ENCODE data around the gene MS4A13.
"Not testable (repeated sequence)": the region's sequence is repeated elsewhere in the genome, so short reads cannot be mapped to it uniquely, and the experiment has no call there.

Gene MS4A13

DNA sequence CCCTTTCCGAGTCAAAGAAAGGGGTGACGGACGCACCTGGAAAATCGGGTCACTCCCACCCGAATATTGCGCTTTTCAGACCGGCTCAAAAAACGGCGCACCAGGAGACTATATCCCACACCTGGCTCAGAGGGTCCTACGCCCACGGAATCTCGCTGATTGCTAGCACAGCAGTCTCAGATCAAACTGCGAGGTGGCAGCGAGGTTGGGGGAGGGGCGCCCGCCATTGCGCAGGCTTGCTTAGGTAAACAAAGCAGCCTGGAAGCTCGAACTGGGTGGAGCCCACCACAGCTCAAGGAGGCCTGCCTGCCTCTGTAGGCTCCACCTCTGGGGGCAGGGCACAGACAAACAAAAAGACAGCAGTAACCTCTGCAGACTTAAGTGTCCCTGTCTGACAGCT, 17.2 kb downstream of the MS4A13 start:
- not testable (repeated sequence) for DNase-seq

DNA sequence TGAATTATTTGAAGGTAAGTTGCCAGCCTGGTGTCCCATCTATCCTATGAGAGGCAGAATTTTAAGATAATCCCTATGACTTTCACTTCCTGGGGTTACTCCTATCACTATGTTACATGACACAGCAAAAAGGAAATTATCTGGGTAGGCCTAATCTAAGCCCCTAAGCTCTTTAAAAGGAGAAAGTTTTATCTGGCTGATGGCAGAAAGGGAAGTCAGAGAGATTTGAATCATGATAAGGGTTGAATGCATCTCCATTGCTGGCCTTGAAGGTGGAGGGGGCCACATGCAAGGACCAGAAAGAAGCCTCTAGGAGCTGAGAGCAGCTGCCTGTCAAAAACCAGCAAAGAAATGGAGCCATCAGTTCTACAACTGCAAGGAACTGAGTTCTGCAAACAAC, 23.4 kb downstream of the MS4A13 start:
- not testable (repeated sequence) for DNase-seq

DNA sequence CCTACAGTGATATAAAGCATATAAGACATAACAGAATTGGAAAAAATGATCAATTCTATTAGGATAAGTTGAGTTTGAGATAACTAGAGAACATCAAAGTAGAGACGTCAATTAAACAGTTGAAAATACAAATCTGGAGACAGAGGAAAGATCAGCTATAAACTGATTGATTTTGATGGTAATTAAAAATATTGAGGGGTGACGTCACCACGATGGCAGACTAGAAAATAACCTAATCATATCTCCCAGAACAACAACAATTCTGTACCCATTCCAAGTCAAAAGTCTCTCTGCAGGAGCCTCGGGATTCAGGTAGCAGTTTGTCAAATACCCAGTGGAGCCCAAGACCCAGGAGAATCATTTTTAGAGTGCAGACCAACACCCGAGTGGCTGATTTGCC, 28.9 kb downstream of the MS4A13 start:
- no peak for DNase-seq

DNA sequence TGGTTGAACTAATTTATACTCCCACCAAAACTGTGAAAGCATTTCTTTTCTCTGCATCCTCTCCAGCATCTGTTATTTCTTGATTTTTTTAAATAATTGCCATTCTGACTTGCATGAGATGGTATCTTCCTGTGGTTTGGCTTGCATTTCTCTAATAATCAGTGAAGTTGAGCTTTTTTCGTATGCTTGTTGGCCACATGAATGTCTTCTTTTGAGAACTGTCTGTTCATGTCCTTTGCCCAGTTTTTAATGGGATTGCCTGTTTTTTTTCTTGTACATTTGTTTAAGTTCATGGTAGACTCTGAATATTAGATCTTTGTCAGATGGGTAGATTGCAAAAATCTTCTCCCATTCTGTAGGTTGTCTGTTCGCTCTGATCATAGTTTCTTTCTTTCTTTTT, 46.1 kb downstream of the MS4A13 start:
- DNase-seq = no peak

DNA sequence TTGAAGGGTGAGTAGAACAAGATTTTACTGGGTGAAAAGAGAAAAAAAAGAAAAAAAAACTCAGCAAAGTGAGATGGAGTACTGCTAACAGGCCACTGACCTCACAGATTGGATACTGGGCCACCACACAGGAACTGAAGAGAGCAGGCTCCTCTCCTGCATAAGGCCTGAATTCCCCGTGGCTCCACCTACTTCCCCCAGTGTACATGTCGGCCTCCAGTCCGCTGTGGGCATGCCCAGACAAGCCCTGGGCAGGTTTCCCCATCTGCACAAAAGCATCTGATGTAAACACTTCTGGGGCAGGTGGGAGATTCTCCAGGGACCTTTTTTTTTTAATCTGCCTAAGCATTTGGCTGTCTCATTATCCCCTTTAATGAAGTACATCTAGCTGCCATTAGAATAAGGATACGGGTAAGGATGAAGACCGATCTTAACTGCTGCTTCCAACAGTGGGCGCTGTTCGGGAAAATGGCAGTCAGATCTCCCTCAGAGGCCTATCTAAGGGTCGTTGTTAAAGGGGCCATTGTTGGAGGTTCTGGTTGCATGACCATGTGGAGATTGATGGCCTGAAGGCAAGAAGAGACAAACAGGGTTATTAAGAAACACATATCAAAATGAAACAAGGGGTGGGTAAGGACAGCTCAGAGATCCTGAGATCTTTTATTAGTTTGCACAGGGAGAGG, 48.5 kb downstream of the MS4A13 start:
- DNase-seq = no peak

DNA sequence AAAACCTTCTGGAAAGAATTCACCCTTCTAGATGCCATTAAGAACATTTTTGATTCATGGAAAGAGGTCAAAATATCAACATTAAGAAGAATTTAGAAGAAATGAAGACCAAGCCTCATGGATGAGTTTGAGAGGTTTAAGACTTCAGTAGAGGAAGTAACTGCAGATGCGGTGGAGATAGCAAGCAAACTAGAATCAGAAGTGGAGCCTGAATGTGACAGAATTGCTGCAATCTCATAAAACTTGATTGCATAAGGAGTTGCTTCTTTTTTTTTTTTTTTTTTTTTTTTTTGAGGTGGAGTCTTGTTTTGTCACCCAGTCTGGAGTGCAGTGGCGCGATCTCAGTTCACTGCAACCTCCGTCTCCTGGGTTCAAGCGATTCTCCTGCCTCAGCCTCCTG, 51.6 kb downstream of the MS4A13 start:
- no peak for DNase-seq

DNA sequence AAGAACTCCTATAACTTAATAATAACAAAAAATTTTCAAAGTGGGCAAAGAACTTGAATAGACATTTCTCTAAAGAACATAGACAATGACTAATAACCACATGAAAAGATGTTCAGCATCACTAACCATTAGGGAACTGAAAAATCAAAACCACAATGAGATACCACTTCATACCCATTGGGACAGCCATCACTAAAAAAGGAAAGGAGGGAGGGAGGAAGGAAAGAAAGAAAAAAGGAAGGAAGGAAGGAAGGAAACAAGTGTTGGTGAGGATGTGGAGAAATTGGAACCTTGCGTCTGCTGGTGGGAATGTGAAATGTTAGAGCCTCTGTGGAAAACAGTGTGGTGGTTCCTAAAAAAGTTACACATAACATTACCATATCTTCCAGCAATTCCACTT, 55.8 kb downstream of the MS4A13 start:
- no peak for DNase-seq

DNA sequence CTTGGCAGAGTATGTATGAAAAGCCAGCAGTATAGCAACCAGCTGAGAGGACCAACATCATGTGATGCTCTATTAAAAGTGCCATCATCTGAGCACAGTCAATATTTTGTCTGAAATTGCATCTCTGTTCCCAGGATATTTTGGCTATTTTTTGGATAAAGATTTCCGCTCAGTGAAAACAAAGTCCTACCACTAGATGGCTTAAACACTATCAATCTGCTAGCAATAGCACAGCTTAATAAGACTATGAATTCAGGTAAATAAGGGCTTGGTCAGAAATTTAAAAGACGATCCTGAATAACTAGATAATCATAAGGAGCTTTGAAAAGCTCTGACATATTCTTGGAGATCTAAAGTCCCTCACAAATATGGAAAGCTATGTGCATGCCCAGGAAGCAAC, 74.4 kb downstream of the MS4A13 start:
- no peak for DNase-seq
